ENCODE data around the gene SLC31A1. TPM values are rescaled to one million over a fixed set of nuclear protein-coding genes. Genes with fewer than 3 reads are reported as not detected.
"Not testable (repeated sequence)": the region's sequence is repeated elsewhere in the genome, so short reads cannot be mapped to it uniquely, and the experiment has no call there.

The SLC31A1 gene
- total RNA-seq, 2 donors from 2014 or later: 6.7 to 7.9 TPM

GRCh38 chr9:113231701-113232100 is 10.4 kb downstream of the SLC31A1 start:
- H3K36me3 ChIP-seq (replicated peaks in 1 of 2; ENCODE audit: insufficient read depth in 1 of 2, low read depth in 2 of 2): no peaks in the 10 kb centered on the region
- 96 to 97% methylated on average over 2 of the region's 2 CpGs for WGBS, 2 donors
- H3K4me3 ChIP-seq: no peak overlapping the region
- H3K27me3 ChIP-seq: no peaks in the 10 kb centered on the region
- TF ChIP-seq POLR2A (IDR thresholded peaks at IDR 0.05) (no peak), CTCF (IDR thresholded peaks at IDR 0.05) (no peak)
- intact Hi-C loops (cut with DNase I): no loop called here
- H3K4me1 ChIP-seq: peaks cover 30% of the 10 kb centered on the region
- no peak overlapping the region for H3K27ac ChIP-seq
- no peaks in the 10 kb centered on the region for H3K9me3 ChIP-seq
- ATAC-seq (no peak), DNase-seq (no peak)

- ATAC-seq; H3K36me3 ChIP-seq (replicated peaks in 1 of 2; ENCODE audit: insufficient read depth in 1 of 2, low read depth in 2 of 2); H3K27me3 ChIP-seq; DNase-seq; H3K9me3 ChIP-seq; H3K4me3 ChIP-seq; intact Hi-C loops (cut with DNase I): not testable (repeated sequence)
- Histone ChIP-seq H3K4me1 (peaks cover 24% of the 10 kb centered on the region), H3K27ac (peak overlapping the region in 2 of 4 donors; percentile 15 to 20)
- 62 to 63% methylated on average over 10 of the region's 10 CpGs for WGBS, 2 donors
Observed at GRCh38 chr9:113235701-113236255, 14.4 kb downstream of the SLC31A1 start.

GRCh38 chr9:113237026-113237425 is 15.7 kb downstream of the SLC31A1 start:
- no peak overlapping the region for H3K27ac ChIP-seq
- H3K36me3 ChIP-seq (replicated peaks in 1 of 2; ENCODE audit: insufficient read depth in 1 of 2, low read depth in 2 of 2): no peaks in the 10 kb centered on the region
- TF ChIP-seq POLR2A (IDR thresholded peaks at IDR 0.05): no peak
- no peak for TF ChIP-seq CTCF (IDR thresholded peaks at IDR 0.05)
- intact Hi-C loops (cut with DNase I): no loop called here
- H3K4me1 ChIP-seq: peaks cover 24% of the 10 kb centered on the region
- H3K9me3 ChIP-seq: no peaks in the 10 kb centered on the region
- no peak for ATAC-seq
- H3K27me3 ChIP-seq: no peaks in the 10 kb centered on the region
- no peak overlapping the region for H3K4me3 ChIP-seq
- 86 to 88% methylated on average over 4 of the region's 4 CpGs for WGBS, 2 donors
- DNase-seq: no peak

- no peaks in the 10 kb centered on the region for H3K27me3 ChIP-seq
- ATAC-seq: no peak
- H3K27ac ChIP-seq: no peak overlapping the region
- peaks cover 16% of the 10 kb centered on the region for H3K4me1 ChIP-seq
- TF ChIP-seq CTCF (IDR thresholded peaks at IDR 0.05): no peak
- no peak for TF ChIP-seq POLR2A (IDR thresholded peaks at IDR 0.05)
- H3K9me3 ChIP-seq: no peaks in the 10 kb centered on the region
- intact Hi-C loops (cut with DNase I): no loop called here
- DNase-seq: no peak
- 83 to 92% methylated on average over 10 of the region's 10 CpGs for WGBS, 2 donors
- H3K4me3 ChIP-seq: no peak overlapping the region
- H3K36me3 ChIP-seq (replicated peaks in 1 of 2; ENCODE audit: insufficient read depth in 1 of 2, low read depth in 2 of 2): no peaks in the 10 kb centered on the region
Observed at GRCh38 chr9:113238202-113238858, 17.0 kb downstream of the SLC31A1 start.

GRCh38 chr9:113238859-113239232 is 17.5 kb downstream of the SLC31A1 start:
- DNase-seq: no peak
- no peaks in the 10 kb centered on the region for H3K36me3 ChIP-seq (replicated peaks in 1 of 2; ENCODE audit: insufficient read depth in 1 of 2, low read depth in 2 of 2)
- WGBS, 2 donors: 20 to 28% methylated on average over 4 of the region's 4 CpGs
- no peaks in the 10 kb centered on the region for H3K27me3 ChIP-seq
- TF ChIP-seq CTCF (IDR thresholded peaks at IDR 0.05): no peak
- no peak for TF ChIP-seq POLR2A (IDR thresholded peaks at IDR 0.05)
- no peaks in the 10 kb centered on the region for H3K9me3 ChIP-seq
- no peak overlapping the region for H3K27ac ChIP-seq
- H3K4me1 ChIP-seq: peaks cover 11% of the 10 kb centered on the region
- intact Hi-C loops (cut with DNase I): no loop called here
- no peak overlapping the region for H3K4me3 ChIP-seq
- ATAC-seq: no peak

All from body of pancreas (tissue), 4 donors.